Gastrocnemius medialis (tissue), 4 donors: ENCODE data around the gene APOBEC3H.

ENCODE experiments used
- CTCF ChIP-seq, 5 experiments: fragments of 450-650 bp in 3 of 5; fragments of 200-600 bp in 2 of 5; sonication (generic) in 2 of 5; IDR thresholded peaks in 4 of 5; conservative IDR thresholded peaks in 1 of 5; 1 replicate in 4 of 5; 2 replicates in 1 of 5; pipeline ENCODE4 v1.5.1; 2016 to 2019; ENCODE audit warnings: antibody characterized with exemption in 5 of 5, mild to moderate bottlenecking in 3 of 5, moderate library complexity in 3 of 5
- POLR2A ChIP-seq, 2 donors: fragments of 450-650 bp; IDR thresholded peaks; one replicate each; pipeline ENCODE4 v1.6.1; 2017; ENCODE audit warnings: antibody characterized with exemption in 2 of 2, mild to moderate bottlenecking in 2 of 2, moderate library complexity in 2 of 2

- no peak for TF ChIP-seq CTCF (IDR thresholded peaks at IDR 0.05 in 4 of 5, conservative IDR thresholded peaks at IDR 0.05 in 1 of 5)
- no peak for TF ChIP-seq POLR2A (IDR thresholded peaks at IDR 0.05)
Observed at GRCh38 chr22:39110631-39111561, 13.9 kb downstream of the APOBEC3H start.
